Stomach (tissue), 9 donors: ENCODE data around the gene GIMAP2. TPM values are rescaled to one million over a fixed set of nuclear protein-coding genes. Genes with fewer than 3 reads are reported as not detected.
A peak's percentile ranks its signal among the peaks of the same experiment; 100 is the strongest.

Source experiments
- DNase-seq, 2 donors: peaks; one replicate each; pipeline versions ENCODE4 v3.0.0 to v3.0.0-alpha.2; 2013 to 2019
- H3K27ac ChIP-seq, 5 donors: fragments of 200-600 bp in 4 of 5; sonication (generic) in 4 of 5; one replicate each; pipeline ENCODE4 v1.5.1; 2013 to 2019; ENCODE audit warnings: mild to moderate bottlenecking in 1 of 5, moderate library complexity in 1 of 5
- H3K27me3 ChIP-seq, 3 donors: fragments of 200-600 bp; sonication (generic); one replicate each; pipeline ENCODE4 v1.5.1; 2017 to 2019; ENCODE audit warnings: mixed run types in 1 of 3
- H3K36me3 ChIP-seq, 4 donors: fragments of 200-600 bp; sonication (generic); 1 replicate in 3 of 4; 2 replicates in 1 of 4; pipeline ENCODE4 v1.5.1; 2016 to 2019
- H3K4me1 ChIP-seq, 4 donors: fragments of 200-600 bp; sonication (generic); one replicate each; pipeline ENCODE4 v1.5.1; 2016 to 2019
- H3K4me3 ChIP-seq, 4 donors: fragments of 200-600 bp; sonication (generic) in 3 of 4; one replicate each; pipeline ENCODE4 v1.5.1; 2016 to 2019; ENCODE audit warnings: mild to moderate bottlenecking in 1 of 4
- H3K9me3 ChIP-seq, 4 donors: fragments of 200-600 bp; sonication (generic); one replicate each; pipeline ENCODE4 v1.5.1; 2016 to 2019
- EP300 ChIP-seq: sonication (generic); formaldehyde crosslinking; IDR thresholded peaks from one replicate; pipeline ENCODE4 v1.6.1; 2017; ENCODE audit warnings: antibody characterized with exemption
- POLR2A ChIP-seq, 4 donors: fragments of 450-650 bp; IDR thresholded peaks; one replicate each; pipeline ENCODE4 v1.6.1; 2016; ENCODE audit warnings: antibody characterized with exemption in 4 of 4, control low read depth in 2 of 4, mild to moderate bottlenecking in 1 of 4, moderate library complexity in 1 of 4
- POLR2AphosphoS5 ChIP-seq, 3 donors: sonication (generic); formaldehyde crosslinking; IDR thresholded peaks; one replicate each; pipeline ENCODE4 v1.6.1; 2016; ENCODE audit warnings: antibody characterized with exemption in 3 of 3
- WGBS, 5 donors: extraction: QIAGEN DNeasy Blood & Tissue Kit in 3 of 5; methylation state at CpG; one replicate each; pipeline versions ENCODE4 v1.1.5 to v1.1.7; 2013 to 2018; 5-methylcytosine and 5-hydroxymethylcytosine counted together
- intact Hi-C: fragments of 100-400 bp; cut with DNase I; formaldehyde crosslinking; loops from one replicate; pipeline ENCODE4 v1.15.1; 2023; ENCODE audit warnings: low total_unique reads
- polyA plus RNA-seq, 3 donors: library from polyadenylated mRNA; stranded (reverse); fragments of 200-250 nt; gene quantifications; one replicate each; pipeline ENCODE4 v1.2.3, GENCODE V29; 2013
- total RNA-seq, 5 donors: library from RNA; depleted of rRNA; stranded (reverse); fragments of >200 nt; gene quantifications; one replicate each; pipeline versions ENCODE4 v1.1.0 to v1.2.3, GENCODE V29; 2014 to 2016
- TF ChIP-seq, protein P1 (sequence below), 7 experiments: fragments of 450-650 bp in 4 of 7; fragments of 200-600 bp in 3 of 7; sonication (generic) in 3 of 7; IDR thresholded peaks; one replicate each; pipeline ENCODE4 v1.5.1; 2016 to 2019; ENCODE audit warnings: antibody characterized with exemption in 7 of 7, control low read depth in 2 of 7, mild to moderate bottlenecking in 1 of 7
- donor health status: healthy with polysubstance abuse.
- donor health status: Bipolar disorder and iron deficiency.
- donor health status: healthy.

GIMAP2 gene
- total and polyA plus RNA-seq, 8 donors, result 0.58 to 8.3 (median 4.4) TPM; not detected in 1

DNA sequence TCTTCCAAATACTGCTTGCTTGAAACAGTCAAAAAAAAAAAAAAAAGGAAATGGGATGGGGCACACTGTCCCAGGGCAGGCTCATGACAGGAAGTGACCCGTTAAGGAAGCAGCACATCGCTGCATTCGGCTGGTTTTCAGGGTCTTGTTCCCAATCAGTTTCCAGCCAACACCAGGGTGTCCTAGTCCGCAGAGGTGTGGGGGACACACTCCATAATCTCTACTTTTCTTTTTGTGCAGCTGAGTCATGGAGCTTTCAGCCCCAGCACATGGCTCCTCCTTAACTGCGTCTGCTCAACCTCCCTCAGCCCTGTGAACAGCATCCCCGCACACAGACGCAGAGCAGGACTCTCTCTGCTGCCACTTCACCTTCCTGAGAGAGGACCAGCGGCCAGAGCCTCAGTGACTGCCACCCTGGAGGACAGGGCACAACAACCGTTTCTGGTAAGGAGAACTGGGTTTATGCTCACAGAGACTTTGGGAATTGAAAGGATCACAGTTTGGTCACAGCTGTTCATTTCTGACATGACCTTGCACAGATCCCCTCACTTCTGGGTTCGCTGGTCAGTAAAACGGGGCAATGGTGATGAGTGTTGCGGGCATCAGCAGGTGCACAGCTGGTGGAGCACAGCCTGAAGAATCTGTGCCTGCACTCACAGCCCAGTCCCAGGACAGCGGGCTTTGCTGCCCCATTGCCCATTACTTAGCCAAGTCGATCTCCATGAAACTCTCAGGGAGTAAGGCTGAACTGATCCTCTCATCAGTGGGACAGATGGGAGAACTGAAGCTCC lies 52.0 kb downstream of the GIMAP2 start, which contains the start of gene GIMAP5:
Gene GIMAP5, plus strand, starts transcription at position 154 of the 791 bp plus-strand sequence. CDS start 3,467 bp downstream, outside the sequence.
- Histone ChIP-seq H3K9me3 (no peaks in the 10 kb centered on the region), H3K36me3 (peaks cover 0 to 12% (median 5%) of the 10 kb centered on the region in 4 donors), H3K4me1 (peaks cover 0 to 11% (median 4%) of the 10 kb centered on the region in 4 donors), H3K27ac (peak within 1 kb of the TSS; percentile 65 to 80 (median 74)), H3K27me3 (peaks cover 0 to 5% (median 0%) of the 10 kb centered on the region in 3 donors), H3K4me3 (peak within 1 kb of the TSS; percentile 35 to 52 (median 47))
- peak in 1 of 2 donors; percentile 32 for DNase-seq
- 37 to 51% (median 46%) methylated on average over 14 of the region's 14 CpGs for WGBS, 5 donors
- no peak for TF ChIP-seq POLR2A (IDR thresholded peaks at IDR 0.05)
- TF ChIP-seq, protein P1, sequence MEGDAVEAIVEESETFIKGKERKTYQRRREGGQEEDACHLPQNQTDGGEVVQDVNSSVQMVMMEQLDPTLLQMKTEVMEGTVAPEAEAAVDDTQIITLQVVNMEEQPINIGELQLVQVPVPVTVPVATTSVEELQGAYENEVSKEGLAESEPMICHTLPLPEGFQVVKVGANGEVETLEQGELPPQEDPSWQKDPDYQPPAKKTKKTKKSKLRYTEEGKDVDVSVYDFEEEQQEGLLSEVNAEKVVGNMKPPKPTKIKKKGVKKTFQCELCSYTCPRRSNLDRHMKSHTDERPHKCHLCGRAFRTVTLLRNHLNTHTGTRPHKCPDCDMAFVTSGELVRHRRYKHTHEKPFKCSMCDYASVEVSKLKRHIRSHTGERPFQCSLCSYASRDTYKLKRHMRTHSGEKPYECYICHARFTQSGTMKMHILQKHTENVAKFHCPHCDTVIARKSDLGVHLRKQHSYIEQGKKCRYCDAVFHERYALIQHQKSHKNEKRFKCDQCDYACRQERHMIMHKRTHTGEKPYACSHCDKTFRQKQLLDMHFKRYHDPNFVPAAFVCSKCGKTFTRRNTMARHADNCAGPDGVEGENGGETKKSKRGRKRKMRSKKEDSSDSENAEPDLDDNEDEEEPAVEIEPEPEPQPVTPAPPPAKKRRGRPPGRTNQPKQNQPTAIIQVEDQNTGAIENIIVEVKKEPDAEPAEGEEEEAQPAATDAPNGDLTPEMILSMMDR (IDR thresholded peaks at IDR 0.05), result no peak
- peak in 1 of 3 donors; percentile 41 for TF ChIP-seq POLR2AphosphoS5 (IDR thresholded peaks at IDR 0.05)
- no peak for TF ChIP-seq EP300
- intact Hi-C loops, result no loop called here

GRCh38 chr7:150738092-150738491 lies 52.6 kb downstream of the GIMAP2 start:
- intact Hi-C loops, result no loop called here
- Histone ChIP-seq H3K4me3 (peak overlapping the region; percentile 35 to 52 (median 47)), H3K9me3 (no peaks in the 10 kb centered on the region), H3K27ac (peak overlapping the region; percentile 65 to 80 (median 74)), H3K4me1 (peaks cover 0 to 16% (median 6%) of the 10 kb centered on the region in 4 donors), H3K27me3 (peaks cover 0 to 5% (median 0%) of the 10 kb centered on the region in 3 donors), H3K36me3 (peaks cover 0 to 16% (median 8%) of the 10 kb centered on the region in 4 donors)
- no peak for DNase-seq
- TF ChIP-seq EP300 (no peak), POLR2AphosphoS5 (IDR thresholded peaks at IDR 0.05) (no peak), POLR2A (IDR thresholded peaks at IDR 0.05) (no peak)
- TF ChIP-seq, protein P1 (IDR thresholded peaks at IDR 0.05), result no peak
- 56 to 71% (median 69%) methylated on average over 5 of the region's 5 CpGs for WGBS, 5 donors

GRCh38 chr7:150738591-150739001 lies 53.1 kb downstream of the GIMAP2 start:
- 47 to 66% (median 63%) methylated on average over 5 of the region's 5 CpGs for WGBS, 5 donors
- TF ChIP-seq POLR2A (IDR thresholded peaks at IDR 0.05) (no peak), EP300 (no peak), POLR2AphosphoS5 (IDR thresholded peaks at IDR 0.05) (peak in 2 of 3 donors; percentile 20 to 47)
- TF ChIP-seq, protein P1 (IDR thresholded peaks at IDR 0.05), result no peak
- Histone ChIP-seq H3K4me1 (peaks cover 4 to 21% (median 8%) of the 10 kb centered on the region in 4 donors), H3K9me3 (no peaks in the 10 kb centered on the region), H3K27ac (peak overlapping the region in 4 of 5 donors; percentile 71 to 80 (median 76)), H3K36me3 (peaks cover 0 to 21% (median 8%) of the 10 kb centered on the region in 4 donors), H3K4me3 (peak overlapping the region; percentile 35 to 52 (median 47)), H3K27me3 (peaks cover 0 to 5% (median 0%) of the 10 kb centered on the region in 3 donors)
- intact Hi-C loops, result no loop called here
- no peak for DNase-seq

- H3K4me3 ChIP-seq, result peak overlapping the region; percentile 35 to 52 (median 47)
- H3K27me3 ChIP-seq, result peaks cover 0 to 5% (median 0%) of the 10 kb centered on the region in 3 donors
- DNase-seq, result no peak
- peaks cover 0 to 22% (median 8%) of the 10 kb centered on the region in 4 donors for H3K36me3 ChIP-seq
- TF ChIP-seq, protein P1 (IDR thresholded peaks at IDR 0.05), result peak in 1 of 7 experiments; percentile 28
- no peak for TF ChIP-seq POLR2A (IDR thresholded peaks at IDR 0.05)
- peak overlapping the region in 4 of 5 donors; percentile 71 to 80 (median 76) for H3K27ac ChIP-seq
- H3K4me1 ChIP-seq, result peaks cover 8 to 25% (median 11%) of the 10 kb centered on the region in 4 donors
- no peaks in the 10 kb centered on the region for H3K9me3 ChIP-seq
- intact Hi-C loops, result no loop called here
Measured at GRCh38 chr7:150739033-150739432, 53.5 kb downstream of the GIMAP2 start.
